Hematopoietic multipotent progenitor cell treated with erythropoietin and hydrocortisone succinate and interleukin-3 and kit ligand, for 8 days (in vitro differentiated cells): ENCODE results near the gene CHI3L1.
A peak's percentile ranks its signal among the peaks of the same experiment; 100 is the strongest.

ENCODE experiments used
- DNase-seq: peaks from one replicate; pipeline ENCODE4 v3.0.0-alpha.2; 2015

CHI3L1 gene

GRCh38 chr1:203179667-203180005, 6.9 kb downstream of the CHI3L1 start:
- no peak for DNase-seq

GRCh38 chr1:203178821-203179666, 7.5 kb downstream of the CHI3L1 start:
- DNase-seq, result no peak

- no peak for DNase-seq
These were observed 8.4 kb downstream of the CHI3L1 start for GRCh38 chr1:203178083-203178482.

GRCh38 chr1:203177470-203178039, 8.9 kb downstream of the CHI3L1 start:
- DNase-seq, result no peak

GRCh38 chr1:203177036-203177405, 9.5 kb downstream of the CHI3L1 start:
- DNase-seq, result no peak

- DNase-seq, result no peak
These were observed 10.1 kb downstream of the CHI3L1 start for GRCh38 chr1:203176273-203177035.

GRCh38 chr1:203175827-203176241, 10.7 kb downstream of the CHI3L1 start:
- DNase-seq, result no peak

- DNase-seq, result no peak
These were observed 11.2 kb downstream of the CHI3L1 start, which contains the start of gene MYBPH for GRCh38 chr1:203175237-203175826. Gene MYBPH, minus strand, starts transcription at chr1:203175826. Its CDS starts 71 bp downstream, at chr1:203175755.

GRCh38 chr1:203174324-203174985, 12.0 kb downstream of the CHI3L1 start:
- DNase-seq, result no peak

- no peak for DNase-seq
These were observed 12.9 kb downstream of the CHI3L1 start for GRCh38 chr1:203173566-203173965.

- no peak for DNase-seq
These were observed 13.4 kb downstream of the CHI3L1 start for GRCh38 chr1:203173011-203173555.

- DNase-seq, result peak; percentile 58
These were observed 14.1 kb downstream of the CHI3L1 start for GRCh38 chr1:203172184-203173010.

- no peak for DNase-seq
These were observed 14.9 kb downstream of the CHI3L1 start for GRCh38 chr1:203171341-203172183.

GRCh38 chr1:203170625-203171330, 15.7 kb downstream of the CHI3L1 start:
- DNase-seq, result no peak

GRCh38 chr1:203169770-203170520, 16.6 kb downstream of the CHI3L1 start:
- no peak for DNase-seq

GRCh38 chr1:203168991-203169390, 17.5 kb downstream of the CHI3L1 start:
- DNase-seq, result no peak

GRCh38 chr1:203168256-203168786, 18.2 kb downstream of the CHI3L1 start:
- no peak for DNase-seq

- DNase-seq, result no peak
These were observed 18.6 kb downstream of the CHI3L1 start for GRCh38 chr1:203167913-203168200.
